IPS-15b (cell line): ENCODE data around the gene EXOC3L4.
"Not testable (repeated sequence)": the region's sequence is repeated elsewhere in the genome, so short reads cannot be mapped to it uniquely, and the experiment has no call there.

ENCODE experiments used
- H3K27me3 ChIP-seq: one replicate; pipeline ENCODE4 v1.6.1; 2013; ENCODE audit warnings: low read length; ENCODE audit not compliant: control insufficient read depth, insufficient read depth
- H3K36me3 ChIP-seq: one replicate; pipeline ENCODE4 v1.6.1; 2013; ENCODE audit warnings: low read length; ENCODE audit not compliant: control insufficient read depth, insufficient read depth
- H3K4me1 ChIP-seq: one replicate; pipeline ENCODE4 v1.6.1; 2013; ENCODE audit warnings: mild to moderate bottlenecking, low read length; ENCODE audit not compliant: control insufficient read depth, insufficient read depth
- H3K4me3 ChIP-seq: one replicate; pipeline ENCODE4 v1.5.1; 2013; ENCODE audit warnings: low read depth, low read length
- H3K9ac ChIP-seq: one replicate; pipeline ENCODE4 v1.6.1; 2013; ENCODE audit warnings: low read depth, mild to moderate bottlenecking, low read length
- H3K9me3 ChIP-seq: one replicate; pipeline ENCODE4 v1.6.1; 2013; ENCODE audit warnings: mild to moderate bottlenecking, low read length; ENCODE audit not compliant: control insufficient read depth, insufficient read depth

EXOC3L4 gene

GRCh38 chr14:103094406-103095209 is at the start of gene EXOC3L4:
Gene EXOC3L4 (plus strand): TSS chr14:103094725. CDS start chr14:103100220, 5,495 bp downstream.
- no peaks in the 10 kb centered on the region for H3K9me3 ChIP-seq
- no peak within 1 kb of the TSS for H3K4me3 ChIP-seq
- no peaks in the 10 kb centered on the region for H3K36me3 ChIP-seq
- H3K27me3 ChIP-seq, result peaks cover 5% of the 10 kb centered on the region
- H3K4me1 ChIP-seq, result no peaks in the 10 kb centered on the region
- no peak within 1 kb of the TSS for H3K9ac ChIP-seq

GRCh38 chr14:103045371-103045869 is 49.1 kb upstream of the EXOC3L4 start:
- no peak overlapping the region for H3K4me3 ChIP-seq
- no peak overlapping the region for H3K9ac ChIP-seq

GRCh38 chr14:103047453-103047852 is 47.1 kb upstream of the EXOC3L4 start:
- not testable (repeated sequence) for H3K4me3 ChIP-seq, H3K4me1 ChIP-seq, H3K9ac ChIP-seq, H3K36me3 ChIP-seq, H3K9me3 ChIP-seq, H3K27me3 ChIP-seq

More at GRCh38 chr14:103045371-103045869, 49.1 kb upstream of the EXOC3L4 start:
- Histone ChIP-seq H3K9me3 (no peaks in the 10 kb centered on the region), H3K27me3 (no peaks in the 10 kb centered on the region), H3K4me1 (peaks cover 3% of the 10 kb centered on the region), H3K36me3 (peaks cover 5% of the 10 kb centered on the region)

GRCh38 chr14:103050935-103051334 is 43.6 kb upstream of the EXOC3L4 start:
- Histone ChIP-seq H3K4me1 (no peaks in the 10 kb centered on the region), H3K27me3 (no peaks in the 10 kb centered on the region), H3K4me3 (no peak overlapping the region), H3K9ac (no peak overlapping the region), H3K36me3 (no peaks in the 10 kb centered on the region), H3K9me3 (no peaks in the 10 kb centered on the region)

GRCh38 chr14:103052407-103052806 is 42.1 kb upstream of the EXOC3L4 start:
- Histone ChIP-seq H3K27me3 (no peaks in the 10 kb centered on the region), H3K36me3 (peaks cover 3% of the 10 kb centered on the region), H3K9ac (no peak overlapping the region), H3K9me3 (no peaks in the 10 kb centered on the region), H3K4me1 (no peaks in the 10 kb centered on the region), H3K4me3 (no peak overlapping the region)

GRCh38 chr14:103055695-103056094 is 38.8 kb upstream of the EXOC3L4 start:
- Histone ChIP-seq H3K36me3 (peaks cover 3% of the 10 kb centered on the region), H3K4me3 (peak overlapping the region; percentile 84), H3K9me3 (no peaks in the 10 kb centered on the region), H3K9ac (no peak overlapping the region), H3K4me1 (peaks cover 2% of the 10 kb centered on the region), H3K27me3 (no peaks in the 10 kb centered on the region)

- H3K4me3 ChIP-seq, result peak overlapping the region; percentile 84
- H3K4me1 ChIP-seq, result peaks cover 2% of the 10 kb centered on the region
- no peaks in the 10 kb centered on the region for H3K27me3 ChIP-seq
- peaks cover 3% of the 10 kb centered on the region for H3K36me3 ChIP-seq
- no peaks in the 10 kb centered on the region for H3K9me3 ChIP-seq
- H3K9ac ChIP-seq, result peak overlapping the region; percentile 49
These were observed 38.0 kb upstream of the EXOC3L4 start for GRCh38 chr14:103056322-103057027.

GRCh38 chr14:103057028-103057371 is 37.5 kb upstream of the EXOC3L4 start:
- peak overlapping the region; percentile 84 for H3K4me3 ChIP-seq
- H3K36me3 ChIP-seq, result peaks cover 3% of the 10 kb centered on the region
- no peaks in the 10 kb centered on the region for H3K27me3 ChIP-seq
- no peaks in the 10 kb centered on the region for H3K9me3 ChIP-seq
- no peak overlapping the region for H3K9ac ChIP-seq
- peaks cover 2% of the 10 kb centered on the region for H3K4me1 ChIP-seq

- H3K4me1 ChIP-seq, result peaks cover 2% of the 10 kb centered on the region
- H3K4me3 ChIP-seq, result peak within 1 kb of the TSS; percentile 84
- peaks cover 3% of the 10 kb centered on the region for H3K36me3 ChIP-seq
- peak within 1 kb of the TSS; percentile 16 for H3K9ac ChIP-seq
- no peaks in the 10 kb centered on the region for H3K27me3 ChIP-seq
- H3K9me3 ChIP-seq, result no peaks in the 10 kb centered on the region
These were observed 37.0 kb upstream of the EXOC3L4 start, which contains the start of gene CDC42BPB for GRCh38 chr14:103057372-103058163. Gene CDC42BPB (minus strand): TSS chr14:103057549. CDS start chr14:103057173, 376 bp downstream.

- Histone ChIP-seq H3K36me3 (peaks cover 3% of the 10 kb centered on the region), H3K4me3 (peak overlapping the region; percentile 84), H3K4me1 (peaks cover 2% of the 10 kb centered on the region), H3K27me3 (no peaks in the 10 kb centered on the region), H3K9me3 (no peaks in the 10 kb centered on the region), H3K9ac (peak overlapping the region; percentile 16)
These were observed 36.1 kb upstream of the EXOC3L4 start for GRCh38 chr14:103058164-103059055.
